GM10847 (cell line): ENCODE results near the gene EFNA2.

ENCODE experiments used
- POLR2A ChIP-seq: IDR thresholded peaks from 2 replicates; pipeline ENCODE4 v1.6.1; 2011; ENCODE audit not compliant: insufficient read length; ENCODE audit errors: extremely low read depth

EFNA2 gene

GRCh38 chr19:1308718-1309117 lies 23.0 kb downstream of the EFNA2 start:
- TF ChIP-seq POLR2A, result no peak

GRCh38 chr19:1309977-1310852 lies 24.5 kb downstream of the EFNA2 start:
- no peak for TF ChIP-seq POLR2A

GRCh38 chr19:1310853-1311180 lies 25.1 kb downstream of the EFNA2 start:
- no peak for TF ChIP-seq POLR2A

- no peak for TF ChIP-seq POLR2A
Observed at GRCh38 chr19:1311543-1312091, 25.9 kb downstream of the EFNA2 start.

GRCh38 chr19:1312767-1313694 lies 27.4 kb downstream of the EFNA2 start:
- TF ChIP-seq POLR2A, result no peak

GRCh38 chr19:1313695-1314613 lies 28.3 kb downstream of the EFNA2 start:
- no peak for TF ChIP-seq POLR2A

GRCh38 chr19:1315470-1316166 lies 29.9 kb downstream of the EFNA2 start:
- no peak for TF ChIP-seq POLR2A

GRCh38 chr19:1316466-1316865 lies 30.8 kb downstream of the EFNA2 start:
- no peak for TF ChIP-seq POLR2A

GRCh38 chr19:1317274-1318003 lies 31.8 kb downstream of the EFNA2 start:
- TF ChIP-seq POLR2A, result no peak

- TF ChIP-seq POLR2A, result no peak
Observed at GRCh38 chr19:1318678-1319471, 33.2 kb downstream of the EFNA2 start.

- TF ChIP-seq POLR2A, result no peak
Observed at GRCh38 chr19:1321539-1321938, 35.9 kb downstream of the EFNA2 start.

- no peak for TF ChIP-seq POLR2A
Observed at GRCh38 chr19:1322198-1322981, 36.7 kb downstream of the EFNA2 start.
